Measurements from ENCODE around the gene GALNT11.

GALNT11 gene

GRCh38 chr7:152050547-152050971, 25.1 kb downstream of the GALNT11 start:
- Histone ChIP-seq H3K14ac (ENCODE audit: low read length) (no peak overlapping the region), H2BK12ac (ENCODE audit: low read length) (no peak overlapping the region), H3K18ac (ENCODE audit: low read length) (no peak overlapping the region), H3K9me3 (ENCODE audit: insufficient read depth, low read depth, low read length) (no peaks in the 10 kb centered on the region), H3K4me2 (ENCODE audit: low read length) (no peak overlapping the region), H2AK5ac (ENCODE audit: low read length) (no peak overlapping the region), H3K79me1 (ENCODE audit: low read length) (no peaks in the 10 kb centered on the region), H3K27me3 (ENCODE audit: insufficient read depth, low read length) (no peaks in the 10 kb centered on the region), H3K9ac (ENCODE audit: low read length) (no peak overlapping the region), H3K4ac (ENCODE audit: low read depth, low read length) (no peak overlapping the region), H3K4me1 (ENCODE audit: control insufficient read depth in 1 of 2, insufficient read depth in 2 of 2, low read length in 2 of 2) (no peaks in the 10 kb centered on the region), H2AFZ (ENCODE audit: insufficient read depth, low read length, poor library complexity) (no peak overlapping the region), H2BK120ac (ENCODE audit: insufficient read depth, low read length, poor library complexity) (no peak overlapping the region), H3K79me2 (ENCODE audit: control insufficient read depth, insufficient read depth, low read length, poor library complexity) (no peaks in the 10 kb centered on the region), H2BK5ac (ENCODE audit: low read depth, low read length, poor library complexity) (no peak overlapping the region), H3K36me3 (ENCODE audit: control insufficient read depth in 1 of 2, insufficient read depth in 2 of 2, low read length in 2 of 2) (no peaks in the 10 kb centered on the region), H4K8ac (ENCODE audit: low read depth, low read length) (no peak overlapping the region), H3K4me3 (ENCODE audit: low read depth, low read length) (no peak overlapping the region), H4K91ac (ENCODE audit: low read depth, low read length) (no peak overlapping the region), H4K12ac (ENCODE audit: low read depth, low read length) (no peak overlapping the region), H3K23ac (ENCODE audit: low read length) (no peak overlapping the region), H3K27ac (ENCODE audit: low read depth, low read length) (no peak overlapping the region)
- no peak for DNase-seq
- WGBS (ENCODE audit: extremely low coverage, insufficient coverage, insufficient read length), result no CpG with 5 or more reads among the region's 4 CpGs

DNA sequence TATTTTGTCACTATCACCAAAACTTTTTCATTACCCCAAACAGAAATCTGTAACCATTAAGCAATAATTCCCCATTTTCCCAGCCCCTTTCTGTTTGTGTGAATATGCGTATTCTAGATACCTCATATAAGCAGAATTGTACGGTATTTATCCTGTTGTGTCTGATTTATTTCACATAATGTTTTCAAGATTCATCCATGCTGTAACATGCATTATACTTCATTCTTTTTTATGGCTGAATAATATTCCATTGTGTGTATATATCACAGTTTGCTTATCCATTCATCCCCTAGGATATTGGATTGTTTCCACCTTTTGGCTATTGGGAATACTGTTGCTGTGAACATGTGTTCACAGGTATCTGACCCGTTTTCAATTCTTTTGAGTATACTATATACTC, 26.5 kb downstream of the GALNT11 start:
- Histone ChIP-seq H3K36me3 (ENCODE audit: control insufficient read depth in 1 of 2, insufficient read depth in 2 of 2, low read length in 2 of 2) (no peaks in the 10 kb centered on the region), H3K79me2 (ENCODE audit: control insufficient read depth, insufficient read depth, low read length, poor library complexity) (no peaks in the 10 kb centered on the region), H3K4ac (ENCODE audit: low read depth, low read length) (no peak overlapping the region), H2BK120ac (ENCODE audit: insufficient read depth, low read length, poor library complexity) (no peak overlapping the region), H2AFZ (ENCODE audit: insufficient read depth, low read length, poor library complexity) (no peak overlapping the region), H3K4me1 (ENCODE audit: control insufficient read depth in 1 of 2, insufficient read depth in 2 of 2, low read length in 2 of 2) (no peaks in the 10 kb centered on the region), H3K23ac (ENCODE audit: low read length) (no peak overlapping the region), H2BK5ac (ENCODE audit: low read depth, low read length, poor library complexity) (no peak overlapping the region), H2AK5ac (ENCODE audit: low read length) (no peak overlapping the region), H3K4me2 (ENCODE audit: low read length) (no peak overlapping the region), H4K91ac (ENCODE audit: low read depth, low read length) (no peak overlapping the region), H3K14ac (ENCODE audit: low read length) (no peak overlapping the region), H3K18ac (ENCODE audit: low read length) (no peak overlapping the region), H3K9ac (ENCODE audit: low read length) (no peak overlapping the region), H2BK12ac (ENCODE audit: low read length) (no peak overlapping the region), H3K27ac (ENCODE audit: low read depth, low read length) (no peak overlapping the region), H3K4me3 (ENCODE audit: low read depth, low read length) (no peak overlapping the region), H4K8ac (ENCODE audit: low read depth, low read length) (no peak overlapping the region), H3K27me3 (ENCODE audit: insufficient read depth, low read length) (no peaks in the 10 kb centered on the region), H3K79me1 (ENCODE audit: low read length) (no peaks in the 10 kb centered on the region), H4K12ac (ENCODE audit: low read depth, low read length) (no peak overlapping the region), H3K9me3 (ENCODE audit: insufficient read depth, low read depth, low read length) (no peaks in the 10 kb centered on the region)
- DNase-seq, result no peak
- no CpG with 5 or more reads among the region's 3 CpGs for WGBS (ENCODE audit: extremely low coverage, insufficient coverage, insufficient read length)

- Histone ChIP-seq H4K91ac (ENCODE audit: low read depth, low read length) (no peak overlapping the region), H2AK5ac (ENCODE audit: low read length) (no peak overlapping the region), H2BK12ac (ENCODE audit: low read length) (no peak overlapping the region), H3K4me1 (ENCODE audit: control insufficient read depth in 1 of 2, insufficient read depth in 2 of 2, low read length in 2 of 2) (no peaks in the 10 kb centered on the region), H3K4me2 (ENCODE audit: low read length) (no peak overlapping the region), H3K79me2 (ENCODE audit: control insufficient read depth, insufficient read depth, low read length, poor library complexity) (no peaks in the 10 kb centered on the region), H3K36me3 (ENCODE audit: control insufficient read depth in 1 of 2, insufficient read depth in 2 of 2, low read length in 2 of 2) (no peaks in the 10 kb centered on the region), H4K8ac (ENCODE audit: low read depth, low read length) (no peak overlapping the region), H3K27ac (ENCODE audit: low read depth, low read length) (no peak overlapping the region), H3K9ac (ENCODE audit: low read length) (no peak overlapping the region), H4K12ac (ENCODE audit: low read depth, low read length) (no peak overlapping the region), H2BK120ac (ENCODE audit: insufficient read depth, low read length, poor library complexity) (no peak overlapping the region), H3K9me3 (ENCODE audit: insufficient read depth, low read depth, low read length) (no peaks in the 10 kb centered on the region), H3K4ac (ENCODE audit: low read depth, low read length) (no peak overlapping the region), H2AFZ (ENCODE audit: insufficient read depth, low read length, poor library complexity) (no peak overlapping the region), H3K27me3 (ENCODE audit: insufficient read depth, low read length) (no peaks in the 10 kb centered on the region), H3K14ac (ENCODE audit: low read length) (no peak overlapping the region), H3K4me3 (ENCODE audit: low read depth, low read length) (no peak overlapping the region), H3K79me1 (ENCODE audit: low read length) (no peaks in the 10 kb centered on the region), H3K23ac (ENCODE audit: low read length) (no peak overlapping the region), H3K18ac (ENCODE audit: low read length) (no peak overlapping the region), H2BK5ac (ENCODE audit: low read depth, low read length, poor library complexity) (no peak overlapping the region)
- DNase-seq, result no peak
- no CpG with 5 or more reads among the region's 4 CpGs for WGBS (ENCODE audit: extremely low coverage, insufficient coverage, insufficient read length)
These were observed 27.3 kb downstream of the GALNT11 start for GRCh38 chr7:152052771-152053170.

GRCh38 chr7:152054367-152055230, 29.1 kb downstream of the GALNT11 start:
- Histone ChIP-seq H2BK120ac (ENCODE audit: insufficient read depth, low read length, poor library complexity) (no peak overlapping the region), H2BK5ac (ENCODE audit: low read depth, low read length, poor library complexity) (no peak overlapping the region), H3K79me2 (ENCODE audit: control insufficient read depth, insufficient read depth, low read length, poor library complexity) (no peaks in the 10 kb centered on the region), H3K4me2 (ENCODE audit: low read length) (no peak overlapping the region), H2AFZ (ENCODE audit: insufficient read depth, low read length, poor library complexity) (no peak overlapping the region), H3K79me1 (ENCODE audit: low read length) (no peaks in the 10 kb centered on the region), H3K9me3 (ENCODE audit: insufficient read depth, low read depth, low read length) (no peaks in the 10 kb centered on the region), H3K27ac (ENCODE audit: low read depth, low read length) (no peak overlapping the region), H2BK12ac (ENCODE audit: low read length) (no peak overlapping the region), H3K4me3 (ENCODE audit: low read depth, low read length) (no peak overlapping the region), H3K14ac (ENCODE audit: low read length) (no peak overlapping the region), H3K18ac (ENCODE audit: low read length) (no peak overlapping the region), H3K4me1 (ENCODE audit: control insufficient read depth in 1 of 2, insufficient read depth in 2 of 2, low read length in 2 of 2) (no peaks in the 10 kb centered on the region), H3K27me3 (ENCODE audit: insufficient read depth, low read length) (no peaks in the 10 kb centered on the region), H4K12ac (ENCODE audit: low read depth, low read length) (no peak overlapping the region), H4K8ac (ENCODE audit: low read depth, low read length) (no peak overlapping the region), H3K23ac (ENCODE audit: low read length) (no peak overlapping the region), H3K9ac (ENCODE audit: low read length) (no peak overlapping the region), H4K91ac (ENCODE audit: low read depth, low read length) (no peak overlapping the region), H2AK5ac (ENCODE audit: low read length) (no peak overlapping the region), H3K4ac (ENCODE audit: low read depth, low read length) (no peak overlapping the region), H3K36me3 (ENCODE audit: control insufficient read depth in 1 of 2, insufficient read depth in 2 of 2, low read length in 2 of 2) (peaks cover 0 to 2% of the 10 kb centered on the region in 2 experiments)
- no peak for DNase-seq
- WGBS (ENCODE audit: extremely low coverage, insufficient coverage, insufficient read length), result no CpG with 5 or more reads among the region's 8 CpGs
